Fibroblast of lung (primary cell): Measurements from ENCODE around the gene KCNJ8. TPM values are rescaled to one million over a fixed set of nuclear protein-coding genes. Genes with fewer than 3 reads are reported as not detected.
A peak's percentile ranks its signal among the peaks of the same experiment; 100 is the strongest.

Source experiments
- DNase-seq, 2 donors: peaks; one replicate each; pipeline versions ENCODE4 v3.0.0 to v3.0.0-alpha.2; 2010; ENCODE audit warnings: low read depth in 2 of 2
- H2AFZ ChIP-seq: 2 replicates; pipeline ENCODE4 v1.5.1; 2012; ENCODE audit warnings: low read length, control low read depth, inconsistent platforms
- H3K27ac ChIP-seq: 2 replicates; pipeline ENCODE4 v1.5.1; 2011; ENCODE audit warnings: low read length, control low read depth; ENCODE audit not compliant: insufficient read depth
- H3K27me3 ChIP-seq: 2 replicates; pipeline ENCODE4 v1.5.1; 2011; ENCODE audit warnings: mild to moderate bottlenecking, low read length; ENCODE audit not compliant: control insufficient read depth, insufficient read depth
- H3K36me3 ChIP-seq: 2 replicates; pipeline ENCODE4 v1.5.1; 2011; ENCODE audit warnings: low read length; ENCODE audit not compliant: control insufficient read depth, insufficient read depth
- H3K4me1 ChIP-seq: 2 replicates; pipeline ENCODE4 v1.5.1; 2011; ENCODE audit warnings: low read length; ENCODE audit not compliant: control insufficient read depth, insufficient read depth; ENCODE audit errors: extremely low read depth
- H3K4me2 ChIP-seq: 2 replicates; pipeline ENCODE4 v1.5.1; 2011; ENCODE audit warnings: low read length, control low read depth; ENCODE audit not compliant: insufficient read depth; ENCODE audit errors: extremely low read depth
- H3K4me3 ChIP-seq, 4 experiments: fragments of 200-600 bp in 1 of 4; sonication (generic) in 1 of 4; replicated peaks in 1 of 4; 2 replicates each; pipeline ENCODE4 v1.5.1; 2011 to 2016; ENCODE audit warnings: low read length in 4 of 4, low read depth in 3 of 4, mild to moderate bottlenecking in 3 of 4, control low read depth in 2 of 4, inconsistent platforms in 1 of 4, mixed read lengths in 1 of 4; ENCODE audit not compliant: insufficient read depth in 1 of 4; ENCODE audit errors: control extremely low read depth in 1 of 4
- H3K79me2 ChIP-seq: 2 replicates; pipeline ENCODE4 v1.5.1; 2012; ENCODE audit warnings: mild to moderate bottlenecking, low read length, inconsistent platforms; ENCODE audit not compliant: control insufficient read depth, insufficient read depth
- H3K9ac ChIP-seq: 2 replicates; pipeline ENCODE4 v1.5.1; 2011; ENCODE audit warnings: mild to moderate bottlenecking, low read length, control low read depth; ENCODE audit not compliant: insufficient read depth
- H3K9me3 ChIP-seq: 2 replicates; pipeline ENCODE4 v1.5.1; 2012; ENCODE audit warnings: low read depth, low read length; ENCODE audit not compliant: control insufficient read depth, insufficient read depth
- H4K20me1 ChIP-seq: 2 replicates; pipeline ENCODE4 v1.5.1; 2011; ENCODE audit warnings: low read length; ENCODE audit not compliant: control insufficient read depth, insufficient read depth; ENCODE audit errors: extremely low read depth
- EZH2 ChIP-seq: IDR thresholded peaks from 2 replicates; pipeline ENCODE4 v1.5.1; 2012; ENCODE audit warnings: low read length, control low read depth, mild to moderate bottlenecking; ENCODE audit errors: missing control alignments
- polyA plus RNA-seq, 2 donors: library from polyadenylated mRNA; depleted of rRNA in 1 of 2; stranded (reverse) in 1 of 2; unstranded in 1 of 2; fragments of >200 nt; gene quantifications; 2 replicates each; pipeline ENCODE4 v1.2.1, GENCODE V29; 2011 to 2012; ENCODE audit warnings: missing spikeins in 1 of 2
- total RNA-seq: library from RNA; depleted of rRNA; stranded (reverse); fragments of >200 nt; gene quantifications from 2 replicates; pipeline ENCODE4 v1.2.1, GENCODE V29; 2014
- TF ChIP-seq, protein P1 (sequence below), 2 donors: IDR thresholded peaks in 1 of 2; conservative IDR thresholded peaks in 1 of 2; 1 replicate in 1 of 2; 2 replicates in 1 of 2; pipeline ENCODE4 v1.5.1; 2011 to 2012; ENCODE audit warnings: low read length in 2 of 2, control low read depth in 1 of 2, inconsistent platforms in 1 of 2, low read depth in 1 of 2, mild to moderate bottlenecking in 1 of 2

KCNJ8 gene
- total and polyA plus RNA-seq, 2 donors (not counting 1 experiment from before 2014, with no cell fraction given), result 13.2 to 17.7 TPM

DNA sequence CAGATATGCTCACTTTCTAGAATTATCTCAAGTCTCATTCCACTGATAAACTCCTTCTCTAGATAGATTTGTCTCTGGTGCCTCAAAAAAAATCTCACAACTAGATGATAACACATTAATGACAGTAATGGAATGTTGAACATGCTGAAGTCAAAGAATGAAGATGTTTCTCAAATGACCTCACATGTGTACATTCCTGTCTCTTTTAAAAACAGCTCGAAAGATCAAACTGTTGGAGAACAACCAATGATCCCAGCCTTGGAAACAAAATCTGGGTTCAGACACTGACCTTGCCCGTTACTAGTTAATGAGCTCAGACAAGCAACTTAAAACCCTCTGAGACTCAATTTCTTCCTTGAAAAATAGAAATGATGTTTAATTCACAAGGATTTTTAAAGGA is 44.7 kb upstream of the KCNJ8 start:
- H3K4me2 ChIP-seq, result peak overlapping the region; percentile 48
- H3K36me3 ChIP-seq, result no peaks in the 10 kb centered on the region
- DNase-seq, result peak; percentile 14 to 45
- H3K27ac ChIP-seq, result no peak overlapping the region
- peaks cover 6% of the 10 kb centered on the region for H3K4me1 ChIP-seq
- H3K9ac ChIP-seq, result no peak overlapping the region
- no peak overlapping the region for H3K4me3 ChIP-seq
- H2AFZ ChIP-seq, result no peak overlapping the region
- no peaks in the 10 kb centered on the region for H3K9me3 ChIP-seq
- no peaks in the 10 kb centered on the region for H3K27me3 ChIP-seq
- no peaks in the 10 kb centered on the region for H4K20me1 ChIP-seq
- TF ChIP-seq, protein P1, sequence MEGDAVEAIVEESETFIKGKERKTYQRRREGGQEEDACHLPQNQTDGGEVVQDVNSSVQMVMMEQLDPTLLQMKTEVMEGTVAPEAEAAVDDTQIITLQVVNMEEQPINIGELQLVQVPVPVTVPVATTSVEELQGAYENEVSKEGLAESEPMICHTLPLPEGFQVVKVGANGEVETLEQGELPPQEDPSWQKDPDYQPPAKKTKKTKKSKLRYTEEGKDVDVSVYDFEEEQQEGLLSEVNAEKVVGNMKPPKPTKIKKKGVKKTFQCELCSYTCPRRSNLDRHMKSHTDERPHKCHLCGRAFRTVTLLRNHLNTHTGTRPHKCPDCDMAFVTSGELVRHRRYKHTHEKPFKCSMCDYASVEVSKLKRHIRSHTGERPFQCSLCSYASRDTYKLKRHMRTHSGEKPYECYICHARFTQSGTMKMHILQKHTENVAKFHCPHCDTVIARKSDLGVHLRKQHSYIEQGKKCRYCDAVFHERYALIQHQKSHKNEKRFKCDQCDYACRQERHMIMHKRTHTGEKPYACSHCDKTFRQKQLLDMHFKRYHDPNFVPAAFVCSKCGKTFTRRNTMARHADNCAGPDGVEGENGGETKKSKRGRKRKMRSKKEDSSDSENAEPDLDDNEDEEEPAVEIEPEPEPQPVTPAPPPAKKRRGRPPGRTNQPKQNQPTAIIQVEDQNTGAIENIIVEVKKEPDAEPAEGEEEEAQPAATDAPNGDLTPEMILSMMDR (conservative IDR thresholded peaks at IDR 0.05 in 1 of 2, IDR thresholded peaks at IDR 0.05 in 1 of 2; ENCODE audit: low read depth in 1 of 2, low read length in 2 of 2), result no peak
- TF ChIP-seq EZH2, result no peak
- no peaks in the 10 kb centered on the region for H3K79me2 ChIP-seq

DNA sequence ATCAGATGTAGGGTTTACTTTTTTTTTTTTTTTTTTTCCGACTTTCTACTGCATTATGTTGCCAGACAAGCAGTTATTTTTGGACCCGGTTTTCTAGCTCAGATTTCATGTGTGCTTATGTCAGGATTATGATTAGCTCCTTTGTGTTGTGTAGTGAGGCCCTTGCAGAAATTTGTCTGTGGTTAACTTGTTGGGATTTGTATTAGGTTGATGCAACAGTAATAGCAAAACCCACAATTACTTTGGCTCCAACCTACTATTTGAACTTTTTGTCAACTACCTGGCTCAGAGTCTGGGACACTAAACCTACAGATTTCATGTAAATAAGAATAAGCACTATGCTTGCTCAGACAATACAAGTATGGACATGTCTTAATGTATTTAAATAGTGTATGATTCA is 44.1 kb upstream of the KCNJ8 start:
- Histone ChIP-seq H3K9me3 (no peaks in the 10 kb centered on the region), H3K9ac (no peak overlapping the region), H3K27ac (no peak overlapping the region), H3K4me1 (peaks cover 6% of the 10 kb centered on the region), H3K4me2 (no peak overlapping the region), H3K36me3 (no peaks in the 10 kb centered on the region), H3K4me3 (no peak overlapping the region), H2AFZ (no peak overlapping the region), H3K79me2 (no peaks in the 10 kb centered on the region), H3K27me3 (no peaks in the 10 kb centered on the region), H4K20me1 (no peaks in the 10 kb centered on the region)
- DNase-seq, result peak; percentile 54 to 84
- TF ChIP-seq EZH2, result no peak
- TF ChIP-seq, protein P1 (conservative IDR thresholded peaks at IDR 0.05 in 1 of 2, IDR thresholded peaks at IDR 0.05 in 1 of 2; ENCODE audit: low read depth in 1 of 2, low read length in 2 of 2), result no peak

DNA sequence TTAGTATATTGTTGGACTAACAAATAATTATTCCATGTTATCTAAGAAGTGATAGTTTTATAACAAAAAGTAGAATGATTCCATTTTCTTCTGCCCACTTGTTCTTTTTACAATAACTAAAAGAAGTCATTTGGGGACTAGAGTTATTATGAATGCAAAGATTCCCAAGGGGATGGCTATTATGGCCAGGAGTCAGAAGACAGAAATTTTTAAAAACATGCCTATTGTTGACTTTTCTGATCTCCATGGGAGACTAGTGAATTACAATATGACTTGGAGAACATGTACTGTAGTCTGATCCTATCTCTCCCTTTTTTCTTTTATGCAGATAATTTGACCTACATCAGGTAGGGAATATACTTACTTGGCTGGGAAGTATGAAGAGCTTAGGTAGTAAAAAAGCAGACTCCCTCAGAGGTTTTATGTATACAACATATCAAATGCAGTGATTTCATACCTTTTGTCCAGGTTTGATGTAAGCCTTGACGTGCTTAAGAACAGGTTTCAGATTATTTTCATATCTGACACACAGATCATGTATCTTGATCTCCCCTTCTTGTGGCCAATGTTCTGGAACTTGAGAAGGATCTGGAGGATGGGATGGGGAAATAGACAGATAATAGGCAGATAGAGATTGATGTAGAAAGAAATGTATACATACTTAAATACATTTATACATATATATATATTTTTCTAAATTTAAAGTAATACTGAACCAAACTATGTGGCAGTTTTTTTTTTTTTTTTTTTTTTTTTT is 41.0 kb upstream of the KCNJ8 start:
- no peak overlapping the region for H3K9ac ChIP-seq
- no peak overlapping the region for H3K27ac ChIP-seq
- TF ChIP-seq, protein P1 (conservative IDR thresholded peaks at IDR 0.05 in 1 of 2, IDR thresholded peaks at IDR 0.05 in 1 of 2; ENCODE audit: low read depth in 1 of 2, low read length in 2 of 2), result no peak
- TF ChIP-seq EZH2, result no peak
- H3K27me3 ChIP-seq, result no peaks in the 10 kb centered on the region
- no peaks in the 10 kb centered on the region for H3K79me2 ChIP-seq
- no peak for DNase-seq
- no peaks in the 10 kb centered on the region for H3K36me3 ChIP-seq
- H3K4me2 ChIP-seq, result no peak overlapping the region
- no peaks in the 10 kb centered on the region for H4K20me1 ChIP-seq
- no peaks in the 10 kb centered on the region for H3K9me3 ChIP-seq
- H3K4me3 ChIP-seq, result no peak overlapping the region
- H3K4me1 ChIP-seq, result peaks cover 6% of the 10 kb centered on the region
- H2AFZ ChIP-seq, result no peak overlapping the region
